HepG2 (cell line): ENCODE data around the gene DTD2. TPM values are rescaled to one million over a fixed set of nuclear protein-coding genes. Genes with fewer than 3 reads are reported as not detected.
A peak's percentile ranks its signal among the peaks of the same experiment; 100 is the strongest.

Source experiments
- ARNT2 ChIP-seq: sonication (generic); formaldehyde crosslinking; IDR thresholded peaks from 2 replicates; pipeline ENCODE4 v1.8.0; 2022; ENCODE audit warnings: mild to moderate bottlenecking, low read depth, missing genetic modification reagents, moderate library complexity
- ATRX ChIP-seq: sonication (generic); formaldehyde crosslinking; IDR thresholded peaks from 2 replicates; pipeline ENCODE4 v1.4.0; 2020; ENCODE audit warnings: missing genetic modification reagents, borderline replicate concordance
- CAMTA2 ChIP-seq: sonication (generic); formaldehyde crosslinking; IDR thresholded peaks from 2 replicates; pipeline ENCODE4 v1.4.0; 2020; ENCODE audit warnings: mild to moderate bottlenecking, missing genetic modification reagents, borderline replicate concordance
- EEA1 ChIP-seq: sonication (generic); formaldehyde crosslinking; IDR thresholded peaks from 2 replicates; pipeline ENCODE4 v1.5.1; 2020; ENCODE audit warnings: mild to moderate bottlenecking, missing genetic modification reagents, borderline replicate concordance
- ELF3 ChIP-seq: IDR thresholded peaks from 2 replicates; pipeline ENCODE4 v1.6.1; 2016; ENCODE audit warnings: missing genetic modification reagents, missing compliant biosample characterization
- JARID2 ChIP-seq: sonication (generic); formaldehyde crosslinking; IDR thresholded peaks from 2 replicates; pipeline ENCODE4 v1.8.1; 2023; ENCODE audit warnings: missing genetic modification reagents, inconsistent platforms; ENCODE audit not compliant: insufficient replicate concordance
- MAFK ChIP-seq, 2 experiments: IDR thresholded peaks in 1 of 2; conservative IDR thresholded peaks in 1 of 2; 2 replicates each; pipeline ENCODE4 v1.6.1; 2011; ENCODE audit warnings: improper control_type of control experiment in 2 of 2, low read length in 2 of 2
- ZFYVE20 ChIP-seq: sonication (generic); formaldehyde crosslinking; IDR thresholded peaks from 2 replicates; pipeline ENCODE4 v1.8.0; 2023; ENCODE audit warnings: low read depth, mild to moderate bottlenecking, moderate library complexity, missing genetic modification reagents, borderline replicate concordance
- ZNF558 ChIP-seq: sonication (generic); formaldehyde crosslinking; IDR thresholded peaks from 2 replicates; pipeline ENCODE4 v1.9.0; 2022; ENCODE audit warnings: mild to moderate bottlenecking, missing genetic modification reagents, borderline replicate concordance
- ZNF790 ChIP-seq: sonication (generic); formaldehyde crosslinking; IDR thresholded peaks from 2 replicates; pipeline ENCODE4 v1.8.0; 2022; ENCODE audit warnings: missing genetic modification reagents, mild to moderate bottlenecking, borderline replicate concordance
- polyA plus RNA-seq, 8 experiments: library from polyadenylated mRNA; depleted of rRNA in 3 of 8; stranded (reverse) in 7 of 8; unstranded in 1 of 8; fragments of >200 nt; fragmentation: Illumina TruSeq in 4 of 8; extraction: Trizol in 4 of 8; gene quantifications; 2 replicates each; pipeline versions ENCODE4 v1.2.1 to v1.2.3, GENCODE V29; 2011 to 2016; ENCODE audit warnings: low read depth in 4 of 8, missing spikeins in 1 of 8, mixed read lengths in 1 of 8; ENCODE audit not compliant: insufficient read depth in 1 of 8
- total RNA-seq, 5 experiments: library from RNA; depleted of rRNA; stranded (reverse); fragments of >200 nt; fragmentation: Illumina TruSeq; extraction: Trizol; gene quantifications; 2 replicates each; pipeline ENCODE4 v1.2.3, GENCODE V29; 2016; ENCODE audit warnings: low read depth in 1 of 5
- TF ChIP-seq, protein P1 (sequence below): sonication (generic); formaldehyde crosslinking; IDR thresholded peaks from 2 replicates; pipeline ENCODE4 v1.4.0; 2020; ENCODE audit warnings: missing genetic modification reagents, borderline replicate concordance
- TF ChIP-seq, protein P2 (sequence below): sonication (generic); formaldehyde crosslinking; IDR thresholded peaks from 2 replicates; pipeline ENCODE4 v1.4.0; 2020; ENCODE audit warnings: missing genetic modification reagents, mild to moderate bottlenecking, borderline replicate concordance
- TF ChIP-seq, protein P3 (sequence below): sonication (generic); formaldehyde crosslinking; IDR thresholded peaks from 2 replicates; pipeline ENCODE4 v1.4.0; 2020; ENCODE audit warnings: missing genetic modification reagents, mild to moderate bottlenecking, borderline replicate concordance
- TF ChIP-seq, protein P4 (sequence below): sonication (generic); formaldehyde crosslinking; IDR thresholded peaks from 2 replicates; pipeline ENCODE4 v1.4.0; 2020; ENCODE audit warnings: mild to moderate bottlenecking, missing genetic modification reagents

DTD2 gene
- total and polyA plus RNA-seq, 2 of the 13 experiments (the other 11 are each of a cell fraction or from before 2014, with no cell fraction given), result 22.3 to 49.8 TPM

DNA sequence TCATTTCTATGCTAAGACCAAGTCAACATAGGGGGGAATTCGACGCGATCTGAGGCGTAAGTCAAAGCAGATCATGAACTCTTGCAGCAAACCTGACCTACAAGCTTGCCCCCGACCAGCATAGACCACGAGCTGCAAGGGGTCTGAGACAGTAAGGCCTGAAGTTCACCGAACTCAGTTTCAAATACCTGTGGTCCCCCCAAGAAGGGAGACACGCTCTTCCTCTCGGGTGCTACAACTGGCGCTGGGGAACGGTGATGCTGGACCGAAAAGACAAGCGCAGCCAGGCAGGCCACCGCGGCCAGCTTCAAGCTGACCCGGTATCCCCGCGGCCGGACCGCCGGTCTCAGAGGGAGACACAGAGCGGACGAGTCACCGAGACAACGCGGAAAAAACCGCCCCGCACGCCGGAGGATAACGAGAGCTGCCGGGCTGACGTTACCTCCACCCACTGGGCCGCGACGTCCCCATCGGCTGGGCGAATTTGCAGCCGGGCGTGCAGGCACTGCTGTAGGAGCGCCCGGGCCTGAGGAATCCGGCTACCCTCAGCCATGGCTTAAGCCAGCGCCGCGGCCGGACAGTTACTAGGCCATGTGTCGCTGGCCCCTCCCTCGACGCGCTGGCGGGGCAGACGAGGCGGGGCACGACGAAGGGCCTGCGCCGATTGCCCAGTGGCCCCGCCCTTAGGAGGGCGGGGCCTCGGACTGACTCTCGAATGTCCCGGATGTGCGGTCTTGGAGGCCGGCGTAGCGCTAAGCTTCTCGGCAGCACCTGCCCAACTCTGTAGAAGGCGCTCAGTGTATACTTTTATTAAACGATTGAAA, at the start of gene DTD2 (continued):
- TF ChIP-seq ELF3 (CRISPR knock-in tag) (peak; percentile 86), JARID2 (CRISPR knock-in tag) (no peak), ATRX (CRISPR knock-in tag) (0 out of 2 replicates have a peak, but pooled peaks have one; percentile 79), ZNF790 (peak; percentile 99), EEA1 (CRISPR knock-in tag) (peak; percentile 100; the same call in 1 of the 2 replicates), CAMTA2 (CRISPR knock-in tag) (peak; percentile 100), MAFK (conservative IDR thresholded peaks at IDR 0.05 in 1 of 2, IDR thresholded peaks at IDR 0.05 in 1 of 2; ENCODE audit: low read length in 2 of 2) (no peak; a peak in 1 of 4 replicates), ZNF558 (CRISPR knock-in tag) (peak; percentile 100; the same call in 1 of the 2 replicates), ZFYVE20 (CRISPR knock-in tag) (peak; percentile 95), ARNT2 (peak; percentile 100)
- TF ChIP-seq, protein P1, sequence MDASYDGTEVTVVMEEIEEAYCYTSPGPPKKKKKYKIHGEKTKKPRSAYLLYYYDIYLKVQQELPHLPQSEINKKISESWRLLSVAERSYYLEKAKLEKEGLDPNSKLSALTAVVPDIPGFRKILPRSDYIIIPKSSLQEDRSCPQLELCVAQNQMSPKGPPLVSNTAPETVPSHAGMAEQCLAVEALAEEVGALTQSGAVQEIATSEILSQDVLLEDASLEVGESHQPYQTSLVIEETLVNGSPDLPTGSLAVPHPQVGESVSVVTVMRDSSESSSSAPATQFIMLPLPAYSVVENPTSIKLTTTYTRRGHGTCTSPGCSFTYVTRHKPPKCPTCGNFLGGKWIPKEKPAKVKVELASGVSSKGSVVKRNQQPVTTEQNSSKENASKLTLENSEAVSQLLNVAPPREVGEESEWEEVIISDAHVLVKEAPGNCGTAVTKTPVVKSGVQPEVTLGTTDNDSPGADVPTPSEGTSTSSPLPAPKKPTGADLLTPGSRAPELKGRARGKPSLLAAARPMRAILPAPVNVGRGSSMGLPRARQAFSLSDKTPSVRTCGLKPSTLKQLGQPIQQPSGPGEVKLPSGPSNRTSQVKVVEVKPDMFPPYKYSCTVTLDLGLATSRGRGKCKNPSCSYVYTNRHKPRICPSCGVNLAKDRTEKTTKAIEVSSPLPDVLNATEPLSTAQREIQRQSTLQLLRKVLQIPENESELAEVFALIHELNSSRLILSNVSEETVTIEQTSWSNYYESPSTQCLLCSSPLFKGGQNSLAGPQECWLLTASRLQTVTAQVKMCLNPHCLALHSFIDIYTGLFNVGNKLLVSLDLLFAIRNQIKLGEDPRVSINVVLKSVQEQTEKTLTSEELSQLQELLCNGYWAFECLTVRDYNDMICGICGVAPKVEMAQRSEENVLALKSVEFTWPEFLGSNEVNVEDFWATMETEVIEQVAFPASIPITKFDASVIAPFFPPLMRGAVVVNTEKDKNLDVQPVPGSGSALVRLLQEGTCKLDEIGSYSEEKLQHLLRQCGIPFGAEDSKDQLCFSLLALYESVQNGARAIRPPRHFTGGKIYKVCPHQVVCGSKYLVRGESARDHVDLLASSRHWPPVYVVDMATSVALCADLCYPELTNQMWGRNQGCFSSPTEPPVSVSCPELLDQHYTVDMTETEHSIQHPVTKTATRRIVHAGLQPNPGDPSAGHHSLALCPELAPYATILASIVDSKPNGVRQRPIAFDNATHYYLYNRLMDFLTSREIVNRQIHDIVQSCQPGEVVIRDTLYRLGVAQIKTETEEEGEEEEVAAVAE, result peak; percentile 97
- TF ChIP-seq, protein P2, sequence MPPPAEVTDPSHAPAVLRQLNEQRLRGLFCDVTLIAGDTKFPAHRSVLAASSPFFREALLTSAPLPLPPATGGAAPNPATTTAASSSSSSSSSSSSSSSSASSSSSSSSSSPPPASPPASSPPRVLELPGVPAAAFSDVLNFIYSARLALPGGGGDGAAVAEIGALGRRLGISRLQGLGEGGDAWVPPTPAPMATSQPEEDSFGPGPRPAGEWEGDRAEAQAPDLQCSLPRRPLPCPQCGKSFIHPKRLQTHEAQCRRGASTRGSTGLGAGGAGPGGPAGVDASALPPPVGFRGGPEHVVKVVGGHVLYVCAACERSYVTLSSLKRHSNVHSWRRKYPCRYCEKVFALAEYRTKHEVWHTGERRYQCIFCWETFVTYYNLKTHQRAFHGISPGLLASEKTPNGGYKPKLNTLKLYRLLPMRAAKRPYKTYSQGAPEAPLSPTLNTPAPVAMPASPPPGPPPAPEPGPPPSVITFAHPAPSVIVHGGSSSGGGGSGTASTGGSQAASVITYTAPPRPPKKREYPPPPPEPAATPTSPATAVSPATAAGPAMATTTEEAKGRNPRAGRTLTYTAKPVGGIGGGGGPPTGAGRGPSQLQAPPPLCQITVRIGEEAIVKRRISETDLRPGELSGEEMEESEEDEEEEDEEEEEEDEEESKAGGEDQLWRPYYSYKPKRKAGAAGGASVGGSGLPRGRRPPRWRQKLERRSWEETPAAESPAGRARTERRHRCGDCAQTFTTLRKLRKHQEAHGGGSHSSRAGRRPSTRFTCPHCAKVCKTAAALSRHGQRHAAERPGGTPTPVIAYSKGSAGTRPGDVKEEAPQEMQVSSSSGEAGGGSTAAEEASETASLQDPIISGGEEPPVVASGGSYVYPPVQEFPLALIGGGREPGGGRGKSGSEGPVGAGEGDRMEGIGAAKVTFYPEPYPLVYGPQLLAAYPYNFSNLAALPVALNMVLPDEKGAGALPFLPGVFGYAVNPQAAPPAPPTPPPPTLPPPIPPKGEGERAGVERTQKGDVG (CRISPR knock-in tag), result peak; percentile 100
- TF ChIP-seq, protein P3, sequence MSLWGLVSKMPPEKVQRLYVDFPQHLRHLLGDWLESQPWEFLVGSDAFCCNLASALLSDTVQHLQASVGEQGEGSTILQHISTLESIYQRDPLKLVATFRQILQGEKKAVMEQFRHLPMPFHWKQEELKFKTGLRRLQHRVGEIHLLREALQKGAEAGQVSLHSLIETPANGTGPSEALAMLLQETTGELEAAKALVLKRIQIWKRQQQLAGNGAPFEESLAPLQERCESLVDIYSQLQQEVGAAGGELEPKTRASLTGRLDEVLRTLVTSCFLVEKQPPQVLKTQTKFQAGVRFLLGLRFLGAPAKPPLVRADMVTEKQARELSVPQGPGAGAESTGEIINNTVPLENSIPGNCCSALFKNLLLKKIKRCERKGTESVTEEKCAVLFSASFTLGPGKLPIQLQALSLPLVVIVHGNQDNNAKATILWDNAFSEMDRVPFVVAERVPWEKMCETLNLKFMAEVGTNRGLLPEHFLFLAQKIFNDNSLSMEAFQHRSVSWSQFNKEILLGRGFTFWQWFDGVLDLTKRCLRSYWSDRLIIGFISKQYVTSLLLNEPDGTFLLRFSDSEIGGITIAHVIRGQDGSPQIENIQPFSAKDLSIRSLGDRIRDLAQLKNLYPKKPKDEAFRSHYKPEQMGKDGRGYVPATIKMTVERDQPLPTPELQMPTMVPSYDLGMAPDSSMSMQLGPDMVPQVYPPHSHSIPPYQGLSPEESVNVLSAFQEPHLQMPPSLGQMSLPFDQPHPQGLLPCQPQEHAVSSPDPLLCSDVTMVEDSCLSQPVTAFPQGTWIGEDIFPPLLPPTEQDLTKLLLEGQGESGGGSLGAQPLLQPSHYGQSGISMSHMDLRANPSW (CRISPR knock-in tag), result peak; percentile 100
- TF ChIP-seq, protein P4, sequence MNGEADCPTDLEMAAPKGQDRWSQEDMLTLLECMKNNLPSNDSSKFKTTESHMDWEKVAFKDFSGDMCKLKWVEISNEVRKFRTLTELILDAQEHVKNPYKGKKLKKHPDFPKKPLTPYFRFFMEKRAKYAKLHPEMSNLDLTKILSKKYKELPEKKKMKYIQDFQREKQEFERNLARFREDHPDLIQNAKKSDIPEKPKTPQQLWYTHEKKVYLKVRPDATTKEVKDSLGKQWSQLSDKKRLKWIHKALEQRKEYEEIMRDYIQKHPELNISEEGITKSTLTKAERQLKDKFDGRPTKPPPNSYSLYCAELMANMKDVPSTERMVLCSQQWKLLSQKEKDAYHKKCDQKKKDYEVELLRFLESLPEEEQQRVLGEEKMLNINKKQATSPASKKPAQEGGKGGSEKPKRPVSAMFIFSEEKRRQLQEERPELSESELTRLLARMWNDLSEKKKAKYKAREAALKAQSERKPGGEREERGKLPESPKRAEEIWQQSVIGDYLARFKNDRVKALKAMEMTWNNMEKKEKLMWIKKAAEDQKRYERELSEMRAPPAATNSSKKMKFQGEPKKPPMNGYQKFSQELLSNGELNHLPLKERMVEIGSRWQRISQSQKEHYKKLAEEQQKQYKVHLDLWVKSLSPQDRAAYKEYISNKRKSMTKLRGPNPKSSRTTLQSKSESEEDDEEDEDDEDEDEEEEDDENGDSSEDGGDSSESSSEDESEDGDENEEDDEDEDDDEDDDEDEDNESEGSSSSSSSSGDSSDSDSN, result peak; percentile 100
